ENCODE results near the gene STAG1.
"Not testable (repeated sequence)": the region's sequence is repeated elsewhere in the genome, so short reads cannot be mapped to it uniquely, and the experiment has no call there.

The STAG1 gene

GRCh38 chr3:136576279-136577009, 175.7 kb downstream of the STAG1 start:
- DNase-seq = no peak

- no peak for DNase-seq
These were observed 184.5 kb downstream of the STAG1 start for GRCh38 chr3:136567599-136568188.

- not testable (repeated sequence) for DNase-seq
These were observed 187.2 kb downstream of the STAG1 start for GRCh38 chr3:136564962-136565361.

DNA sequence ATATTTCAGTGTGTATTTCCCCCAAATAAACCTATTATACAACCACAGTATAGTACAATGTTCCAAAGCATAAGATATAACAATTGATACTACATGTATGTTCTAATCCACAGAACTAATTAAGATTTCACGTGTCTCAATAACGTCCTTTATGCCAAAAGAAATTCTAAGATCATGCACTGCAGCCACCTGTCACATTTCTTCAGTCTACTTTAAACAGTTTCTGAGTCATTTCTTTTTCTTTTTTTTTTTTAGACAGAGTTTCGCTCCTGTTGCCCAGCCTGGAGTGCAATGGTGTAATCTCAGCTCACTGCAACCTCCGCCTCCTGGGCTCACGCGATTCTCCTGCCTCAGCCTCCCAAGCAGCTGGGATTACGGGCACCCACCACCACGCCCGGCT, 190.2 kb downstream of the STAG1 start:
- no peak for DNase-seq

GRCh38 chr3:136559896-136560295, 192.3 kb downstream of the STAG1 start:
- DNase-seq = no peak

GRCh38 chr3:136549461-136549860, 202.7 kb downstream of the STAG1 start:
- not testable (repeated sequence) for DNase-seq

GRCh38 chr3:136547293-136547692, 204.9 kb downstream of the STAG1 start:
- DNase-seq = no peak

- DNase-seq = no peak
These were observed 205.5 kb downstream of the STAG1 start for GRCh38 chr3:136546720-136547119.

DNA sequence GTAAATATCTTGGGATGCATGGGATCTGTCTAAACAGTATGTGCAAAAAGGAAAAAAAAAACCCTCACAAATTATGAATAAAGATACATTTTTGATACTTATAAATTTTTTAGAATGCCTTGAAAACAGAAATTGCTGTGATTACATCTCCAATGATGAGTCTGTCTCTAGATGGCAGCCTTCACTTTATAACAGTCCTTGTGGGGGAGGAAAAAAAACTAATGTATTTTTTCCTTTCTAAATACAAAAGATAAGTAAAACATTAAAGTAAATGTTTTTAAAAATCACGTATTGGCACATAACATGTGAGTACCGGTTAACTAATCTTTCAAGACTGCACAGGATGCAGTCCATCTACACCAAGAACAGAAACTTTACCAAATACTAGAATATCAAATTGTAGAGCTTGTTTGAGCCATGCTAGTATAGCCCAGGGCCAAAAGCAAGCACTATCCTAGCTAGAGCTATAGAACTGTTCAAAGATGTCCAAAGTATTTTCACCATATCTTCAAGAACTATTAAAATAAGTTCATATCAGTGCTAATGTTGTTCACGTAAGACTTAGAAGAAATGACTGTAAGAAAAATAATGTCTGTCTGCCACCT, 206.4 kb downstream of the STAG1 start:
- DNase-seq = no peak

DNA sequence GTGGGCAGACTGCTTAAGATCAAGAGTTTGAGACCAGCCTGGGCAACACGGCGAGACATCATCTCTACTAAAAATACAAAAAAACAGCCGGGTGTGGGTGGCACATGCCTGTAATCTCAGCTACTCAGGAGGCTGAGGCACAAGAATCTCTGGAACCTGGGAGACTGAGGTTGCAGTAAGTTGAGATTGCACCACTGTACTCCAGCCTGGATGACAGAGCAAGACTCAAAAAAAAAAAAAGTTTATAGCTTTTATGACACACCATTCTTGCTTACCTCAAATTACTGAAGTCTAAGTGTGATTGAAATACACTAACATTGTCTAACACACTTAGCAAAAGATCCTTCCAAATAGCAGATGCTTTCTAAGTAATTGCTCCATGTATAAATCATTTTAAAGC, 207.6 kb downstream of the STAG1 start:
- DNase-seq = no peak

GRCh38 chr3:136543385-136543784, 208.8 kb downstream of the STAG1 start:
- DNase-seq = no peak

GRCh38 chr3:136535906-136536305, 216.3 kb downstream of the STAG1 start:
- no peak for DNase-seq

- DNase-seq = no peak
These were observed 219.4 kb downstream of the STAG1 start for GRCh38 chr3:136532766-136533165.

DNA sequence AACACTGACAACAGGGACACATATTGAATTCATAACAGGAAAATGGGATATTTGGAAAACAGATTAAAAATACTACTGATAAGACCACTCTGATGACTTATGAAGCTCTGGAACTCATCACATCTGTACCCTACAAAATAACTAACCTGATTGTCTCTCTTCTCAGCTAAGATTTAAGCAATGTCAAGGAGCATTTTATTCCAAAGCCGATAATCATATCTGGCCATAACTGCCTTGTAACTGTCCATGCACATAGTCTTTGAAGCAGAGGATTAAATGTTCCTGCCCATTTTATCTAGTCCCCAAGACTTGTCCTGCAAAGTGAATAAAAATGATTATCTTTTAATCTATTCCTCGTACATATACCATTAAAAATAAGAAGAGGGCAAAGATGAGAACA, 234.1 kb downstream of the STAG1 start:
- no peak for DNase-seq

DNA sequence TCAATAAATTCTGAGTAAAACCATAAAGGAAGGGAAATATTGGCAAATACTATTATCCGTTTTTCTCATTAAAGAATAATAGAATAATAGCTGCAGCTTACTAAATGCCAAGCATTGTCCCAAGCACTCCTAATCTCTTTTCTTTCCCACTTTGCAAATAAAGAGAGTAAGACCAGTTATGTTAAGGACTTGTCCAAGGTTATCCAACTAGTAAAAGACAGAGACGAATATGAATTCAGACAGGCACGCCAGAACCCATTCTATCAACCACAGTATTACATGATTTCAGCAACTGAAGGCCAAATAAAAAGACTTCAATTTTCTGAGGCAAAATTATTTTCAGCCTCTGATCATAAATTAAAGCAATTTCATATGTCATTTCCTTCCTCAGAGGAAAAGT, 235.5 kb downstream of the STAG1 start:
- DNase-seq = no peak

DNA sequence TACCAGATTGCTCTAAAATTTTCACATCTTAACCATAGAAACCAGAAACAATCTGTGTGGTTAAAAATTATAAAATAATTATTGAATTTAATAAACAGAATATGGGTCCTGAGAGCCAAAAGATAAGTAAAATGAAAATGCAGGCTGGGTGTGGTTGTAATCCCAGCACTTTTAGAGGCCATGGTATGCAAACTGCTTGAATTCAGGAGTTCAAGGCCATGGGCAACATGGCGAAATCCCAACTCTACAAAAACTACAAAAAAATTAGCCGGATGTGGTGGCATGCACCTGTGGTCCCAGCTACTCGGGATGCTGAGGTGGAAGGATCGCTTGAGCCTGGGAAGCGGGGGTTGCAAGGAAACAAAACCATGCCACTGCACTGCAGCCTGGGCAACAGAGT, 236.1 kb downstream of the STAG1 start:
- DNase-seq = no peak

DNA sequence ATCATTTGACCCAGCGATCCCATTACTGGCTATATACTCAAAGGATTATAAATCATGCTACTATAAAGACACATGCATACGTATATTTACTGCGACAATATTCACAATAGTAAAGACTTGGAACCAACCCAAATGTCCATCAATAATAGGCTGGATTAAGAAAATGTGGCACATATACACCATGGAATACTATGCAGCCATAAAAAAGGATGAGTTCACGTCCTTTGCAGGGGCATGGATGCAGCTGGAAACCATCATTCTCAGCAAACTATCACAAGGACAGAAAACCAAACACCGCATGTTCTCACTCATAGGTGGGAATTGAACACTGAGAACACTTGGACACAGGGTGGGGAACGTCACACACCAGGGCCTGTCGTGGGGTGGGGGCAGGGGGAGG, 237.6 kb downstream of the STAG1 start:
- DNase-seq = not testable (repeated sequence)

GRCh38 chr3:136513367-136513766, 238.8 kb downstream of the STAG1 start:
- no peak for DNase-seq

- DNase-seq = no peak
These were observed 239.8 kb downstream of the STAG1 start for GRCh38 chr3:136512381-136512780.

GRCh38 chr3:136505676-136506075, 246.5 kb downstream of the STAG1 start:
- DNase-seq = no peak

DNA sequence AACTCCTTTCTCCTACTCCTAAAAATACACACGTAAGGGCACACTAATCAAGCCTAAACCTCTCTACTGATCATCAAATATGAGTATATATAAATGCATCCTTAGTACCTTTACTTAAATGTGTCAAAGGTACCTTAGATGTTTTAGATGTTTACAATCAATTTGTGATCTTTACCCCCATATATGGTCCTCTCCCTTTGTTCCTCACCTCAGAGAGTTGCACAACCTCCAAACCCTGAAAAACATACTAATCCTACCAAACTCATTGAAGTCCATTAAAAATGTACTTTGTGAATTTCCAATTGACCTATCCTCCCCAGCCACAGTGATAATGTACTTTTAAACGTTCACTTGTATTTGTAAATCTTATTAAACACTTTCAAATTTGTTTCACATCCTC, 249.1 kb downstream of the STAG1 start:
- DNase-seq = no peak

DNA sequence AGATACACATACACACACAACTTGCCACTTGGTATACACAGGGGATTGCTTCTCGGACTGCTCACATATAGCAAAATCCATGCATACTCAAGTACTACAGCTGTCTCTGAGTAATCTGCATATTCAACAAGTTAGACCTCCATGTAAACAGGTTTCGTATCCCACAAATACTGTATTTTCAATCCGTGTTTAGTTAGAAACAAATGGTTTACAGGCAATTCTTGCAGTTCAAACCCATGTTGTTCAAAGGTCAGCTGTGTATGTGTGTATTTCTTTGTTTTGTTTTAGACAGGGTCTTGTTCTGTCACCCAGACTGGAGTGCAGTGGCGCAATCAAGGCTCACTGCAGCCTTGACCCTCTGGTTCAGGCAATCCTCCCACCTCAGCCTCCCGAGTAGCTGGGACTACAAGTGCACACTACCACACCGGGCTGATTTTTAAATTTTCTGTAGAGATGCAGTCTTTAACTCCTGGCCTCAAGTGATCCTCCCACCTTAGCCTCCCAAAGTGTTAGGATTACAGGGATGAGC, 253.2 kb downstream of the STAG1 start:
- no peak for DNase-seq

DNA sequence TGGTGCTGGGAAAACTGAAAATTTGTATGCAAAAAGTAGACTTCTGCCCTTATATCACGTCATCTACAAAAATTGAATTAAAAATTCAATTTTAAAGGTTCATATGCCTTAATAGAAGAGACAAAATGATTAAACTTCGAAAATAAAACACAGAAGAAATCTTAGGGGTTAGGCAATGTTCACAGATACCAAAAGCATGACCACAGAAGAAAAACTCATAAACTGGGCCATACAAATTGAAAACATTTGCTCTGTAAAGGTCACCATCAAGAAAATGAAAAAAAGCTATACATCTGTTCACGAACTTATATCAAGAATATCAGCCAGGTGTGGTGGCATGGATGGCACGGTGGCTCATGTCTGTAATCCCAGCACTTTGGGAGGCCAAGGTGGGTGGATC, 257.0 kb downstream of the STAG1 start:
- DNase-seq = no peak

Data from activated CD8-positive, alpha-beta memory T cell treated with anti-CD3 and anti-CD28 coated beads, Interleukin-2, amount 50 U/mL, for 4 hours (primary cell).